ENCODE results near the gene HAUS1.
"Not testable (repeated sequence)": the region's sequence is repeated elsewhere in the genome, so short reads cannot be mapped to it uniquely, and the experiment has no call there.

Gene HAUS1

DNA sequence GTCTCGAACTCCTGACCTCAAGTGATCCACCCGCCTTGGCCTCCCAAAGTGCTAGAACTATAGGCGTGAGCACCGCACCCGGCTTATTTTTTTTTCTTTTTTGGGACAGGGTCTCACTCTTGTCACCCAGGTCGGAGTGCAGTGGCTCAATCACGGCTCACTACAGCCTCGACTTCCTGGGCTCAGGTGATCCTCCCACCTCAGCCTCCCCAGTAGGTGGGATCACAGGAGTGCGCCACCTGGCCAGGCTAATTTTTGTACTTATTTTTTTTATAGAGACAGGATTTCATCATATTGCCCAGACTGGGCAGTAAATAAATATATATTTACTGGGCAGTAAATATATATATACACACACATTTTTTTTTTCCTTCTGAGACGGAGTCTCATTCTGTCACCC is 8.7 kb upstream of the HAUS1 start:
- DNase-seq, result no peak

DNA sequence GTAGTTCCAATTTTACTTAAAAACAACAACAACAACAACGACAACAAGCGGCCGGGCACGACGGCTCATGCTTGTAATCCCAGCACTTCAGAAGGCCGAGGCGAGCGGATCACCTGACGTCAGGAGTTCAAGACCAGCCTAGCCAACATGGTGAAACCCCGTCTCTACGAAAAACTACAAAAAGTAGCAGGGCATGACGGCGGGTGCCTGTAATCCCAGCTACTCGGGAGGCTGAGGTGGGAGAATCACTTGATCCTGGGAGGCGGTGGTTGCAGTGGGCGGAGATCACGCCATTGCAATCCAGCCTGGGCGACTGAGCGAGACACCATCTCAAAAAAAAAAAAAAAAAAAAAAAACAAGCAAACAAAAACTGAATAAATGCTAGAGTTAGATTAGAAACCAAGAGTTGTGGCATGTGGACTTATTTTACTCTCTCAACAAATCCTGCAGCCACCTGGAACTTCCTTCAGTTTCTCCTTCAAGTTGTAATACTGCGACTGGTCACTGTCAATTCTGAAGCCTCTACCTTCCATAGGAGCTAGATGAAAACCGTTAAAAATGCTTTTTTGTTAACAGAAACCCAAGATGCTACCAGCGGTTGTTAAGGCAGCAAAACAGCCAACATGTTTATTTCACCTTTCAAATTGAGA is 7.4 kb upstream of the HAUS1 start:
- DNase-seq, result no peak

DNA sequence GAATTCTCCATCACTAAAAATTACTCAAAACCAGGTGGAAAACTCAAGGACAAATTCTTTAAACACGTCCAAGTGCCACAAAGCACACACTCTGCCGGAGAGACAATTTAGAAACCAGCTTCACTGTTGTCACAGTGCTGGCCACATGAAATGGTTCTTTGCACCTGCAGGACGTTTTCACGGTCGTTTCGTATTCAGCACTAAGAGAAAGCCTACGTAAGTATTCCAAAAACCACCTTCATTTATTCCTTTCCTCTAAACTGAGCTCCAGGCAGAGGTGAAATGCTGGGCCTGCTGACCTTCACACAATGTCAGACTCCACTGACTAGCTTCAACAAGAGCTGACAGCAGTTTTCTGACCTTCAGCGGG is 6.8 kb upstream of the HAUS1 start:
- DNase-seq, result no peak

DNA sequence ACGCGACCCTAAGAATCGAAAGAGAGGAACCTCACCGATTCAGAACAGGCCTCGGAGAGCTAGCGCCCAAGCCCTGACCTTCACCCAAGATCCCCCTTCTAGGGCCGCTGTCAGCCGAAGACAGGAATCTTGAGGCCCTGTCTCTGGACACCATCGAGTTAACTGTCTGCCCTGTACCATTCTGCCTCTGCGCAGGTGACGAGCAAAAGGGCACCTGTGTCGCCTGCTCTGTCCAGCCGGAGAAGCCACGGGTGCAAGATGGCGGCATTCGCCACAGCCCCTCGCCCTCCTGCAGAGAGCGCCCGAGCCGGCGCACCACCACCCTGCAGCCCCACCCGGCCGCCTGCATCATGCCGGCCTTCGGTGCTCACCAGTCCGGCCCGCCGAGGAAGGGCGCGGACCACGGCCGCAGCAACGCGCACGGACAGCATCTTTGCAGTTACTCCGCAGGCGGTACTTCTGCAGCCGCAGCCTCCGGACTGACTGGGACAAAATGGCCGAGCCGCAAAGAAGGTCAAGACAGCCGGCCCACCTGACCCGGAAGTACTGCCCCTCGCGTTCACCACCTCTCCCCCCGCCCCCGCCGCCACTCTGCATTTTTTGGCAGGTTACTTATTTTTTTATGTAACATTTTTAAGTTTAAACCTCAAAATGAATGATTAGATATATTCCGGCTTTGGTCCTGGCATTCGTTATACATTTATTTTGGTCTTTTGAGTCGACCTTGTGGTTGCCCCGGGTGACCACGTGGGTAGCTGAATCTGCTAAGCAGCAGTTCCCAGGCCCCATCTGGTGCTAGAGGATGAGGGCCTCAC is 6.2 kb upstream of the HAUS1 start, which contains the start of gene ATP5F1A:
Gene ATP5F1A, minus strand, starts transcription at position 496 of the 815 bp plus-strand sequence. Its CDS starts 65 bp downstream, at position 431.
- peak; percentile 89 for DNase-seq

DNA sequence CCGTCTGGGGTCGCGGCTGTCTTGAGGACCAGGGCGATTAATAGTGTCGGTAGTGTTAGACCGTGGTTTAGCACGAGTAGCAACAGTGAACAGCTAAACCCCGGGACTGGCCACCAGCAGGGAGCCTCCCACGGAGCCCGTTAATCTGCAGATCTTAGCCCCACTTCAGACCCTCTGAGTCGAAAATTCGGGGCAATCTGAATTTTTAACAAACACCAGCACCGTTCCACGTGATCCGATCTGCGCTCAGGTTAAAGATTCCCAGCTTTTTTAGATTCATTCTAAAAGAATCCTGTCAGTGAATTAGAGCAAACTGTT is 5.6 kb upstream of the HAUS1 start:
- no peak for DNase-seq

DNA sequence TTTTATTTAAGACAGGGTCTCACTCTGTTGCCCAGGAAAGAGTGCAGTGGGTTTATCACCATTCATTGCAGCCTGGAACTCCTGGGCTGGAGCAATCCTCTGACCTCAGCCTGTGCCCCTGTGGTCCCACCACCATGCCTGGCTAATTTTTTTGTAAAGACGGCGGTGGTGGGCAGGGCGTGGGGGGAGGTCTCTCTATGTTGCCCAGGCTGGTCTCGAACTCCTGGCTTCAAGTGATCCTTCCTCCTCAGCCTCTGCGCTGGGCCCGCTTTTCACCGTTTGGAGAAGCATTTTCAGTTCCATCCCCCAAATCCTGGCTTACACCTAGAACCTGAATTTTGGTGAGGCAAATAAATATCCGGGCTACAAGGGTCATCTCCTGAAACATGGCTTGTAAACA is 4.7 kb upstream of the HAUS1 start:
- DNase-seq, result no peak

DNA sequence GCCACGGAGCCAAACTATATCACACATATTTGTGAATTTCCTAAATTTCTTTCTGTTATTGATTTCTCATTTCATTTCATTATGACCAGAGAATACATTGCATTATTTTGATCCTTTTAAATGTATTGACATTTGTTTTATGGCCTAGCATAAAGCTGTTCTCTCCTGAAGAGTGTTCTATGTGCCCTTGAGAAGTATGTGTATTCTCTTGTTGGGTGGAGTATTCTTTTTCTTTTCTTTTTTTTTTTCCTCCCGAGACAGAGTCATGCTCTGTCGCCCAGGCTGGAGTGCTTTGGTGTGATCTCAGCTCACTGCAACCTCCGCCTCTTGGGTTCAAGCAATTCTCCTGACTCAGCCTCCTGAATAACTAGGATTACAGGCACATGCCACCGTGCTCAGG is 5.2 kb downstream of the HAUS1 start:
- no peak for DNase-seq

DNA sequence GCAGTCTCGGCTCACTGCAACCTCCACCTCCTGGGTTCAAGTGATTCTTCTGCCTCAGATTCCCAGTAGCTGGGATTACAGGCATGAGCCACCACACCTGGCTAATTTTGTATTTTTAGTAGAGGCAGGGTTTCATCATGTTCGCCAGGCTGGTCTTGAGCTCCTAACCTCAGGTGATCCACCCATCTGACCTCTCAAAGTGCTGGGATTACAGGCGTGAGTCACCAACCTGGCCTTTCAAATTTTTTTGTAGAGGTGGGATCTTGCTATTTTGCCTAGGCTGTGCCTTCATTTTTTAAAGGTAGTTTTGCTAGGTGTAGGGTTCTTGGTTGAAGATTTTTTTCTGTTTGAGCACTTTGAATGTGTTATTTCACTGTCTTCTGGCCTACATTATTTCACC is 6.2 kb downstream of the HAUS1 start:
- DNase-seq, result no peak

DNA sequence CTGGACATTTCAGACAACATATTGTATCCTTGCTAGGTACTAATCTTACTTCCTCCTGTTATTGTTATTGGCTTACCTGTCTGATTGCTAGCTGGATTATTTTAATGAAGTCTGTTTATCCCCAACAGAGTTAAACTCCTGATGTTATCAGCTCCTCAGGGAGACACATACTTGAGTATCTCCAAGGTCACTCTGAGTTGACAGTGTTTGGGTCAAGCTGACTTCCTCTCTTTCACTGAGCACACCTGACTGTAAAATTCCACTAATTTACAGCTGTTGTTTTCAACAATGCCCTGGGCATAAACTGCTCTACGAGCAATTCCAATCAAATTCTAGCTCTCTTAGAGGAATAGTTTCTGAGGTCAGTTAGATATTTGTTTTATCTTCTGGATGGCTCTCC is 9.6 kb downstream of the HAUS1 start:
- DNase-seq, result no peak

DNA sequence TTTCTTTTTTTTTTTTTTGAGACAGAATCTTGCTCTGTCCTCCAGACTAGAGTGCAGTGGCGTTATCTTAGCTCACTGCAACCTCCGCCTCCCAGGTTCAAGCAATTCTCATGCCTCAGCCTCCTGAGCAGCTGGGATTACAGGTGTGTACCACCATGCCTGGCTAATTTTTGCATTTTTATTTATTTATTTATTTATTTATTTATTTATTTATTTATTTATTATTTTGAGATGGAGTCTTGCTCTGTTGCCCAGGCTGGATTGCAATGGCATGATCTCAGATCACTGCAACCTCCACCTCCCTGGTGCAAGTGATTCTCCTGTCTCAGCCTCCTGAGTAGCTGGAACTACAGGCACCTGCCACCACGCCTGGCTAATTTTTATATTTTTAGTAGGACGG is 22.4 kb downstream of the HAUS1 start:
- not testable (repeated sequence) for DNase-seq

DNA sequence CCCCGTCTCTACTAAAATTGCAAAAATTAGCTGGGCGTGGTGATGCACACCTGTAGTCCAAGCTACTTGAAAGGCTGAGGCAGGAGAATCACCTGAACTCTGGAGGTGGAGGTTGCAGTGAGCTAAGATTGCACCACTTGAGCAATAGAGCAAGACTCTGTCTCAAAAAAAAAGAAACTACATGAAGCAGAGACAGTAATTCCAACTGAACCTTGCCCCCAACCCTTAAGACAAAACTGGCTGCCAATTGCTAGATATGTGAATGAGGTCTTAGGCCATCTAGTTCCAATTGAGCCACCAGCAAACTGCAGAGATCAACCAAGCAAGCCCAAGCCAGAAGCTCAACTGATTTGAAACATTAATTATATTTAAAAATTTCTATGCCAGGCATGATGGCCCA is 25.9 kb downstream of the HAUS1 start:
- no peak for DNase-seq

DNA sequence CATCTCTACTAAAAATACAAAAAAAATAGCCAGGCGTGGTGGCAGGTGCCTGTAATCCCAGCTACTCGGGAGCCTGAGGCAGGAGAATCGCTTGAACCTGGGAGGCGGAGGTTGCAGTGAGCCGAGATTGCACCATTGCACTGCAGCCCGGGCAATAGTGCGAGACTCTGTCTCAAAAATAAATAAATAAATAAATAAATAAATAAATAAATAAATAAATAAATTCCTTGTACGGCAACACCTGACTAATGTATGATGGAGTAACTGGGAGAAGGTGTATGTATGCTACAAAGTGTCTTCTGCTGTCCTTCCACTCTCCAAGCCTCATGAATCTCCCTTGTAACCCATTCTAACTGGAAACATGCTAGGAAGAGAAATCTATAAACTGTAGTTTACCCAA is 26.4 kb downstream of the HAUS1 start:
- not testable (repeated sequence) for DNase-seq

DNA sequence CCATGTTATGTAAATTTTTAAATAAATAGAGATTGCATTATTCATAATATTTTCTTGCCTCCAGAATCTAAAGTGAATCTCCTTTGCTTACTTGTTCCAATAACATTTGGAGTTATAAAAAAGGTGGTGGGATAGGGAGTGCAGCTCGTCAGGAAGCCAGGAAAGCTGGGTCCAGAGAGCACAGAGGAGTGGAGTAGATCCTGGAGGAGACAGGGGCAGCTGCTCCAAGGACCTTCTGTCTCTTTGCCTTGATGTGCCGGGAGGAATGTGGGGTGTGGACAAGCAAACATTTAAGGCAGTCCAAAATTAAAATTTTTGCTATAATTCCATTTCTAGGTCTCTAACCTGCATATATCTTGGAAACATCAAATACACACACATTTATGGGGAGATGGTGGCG is 29.3 kb downstream of the HAUS1 start:
- no peak for DNase-seq

DNA sequence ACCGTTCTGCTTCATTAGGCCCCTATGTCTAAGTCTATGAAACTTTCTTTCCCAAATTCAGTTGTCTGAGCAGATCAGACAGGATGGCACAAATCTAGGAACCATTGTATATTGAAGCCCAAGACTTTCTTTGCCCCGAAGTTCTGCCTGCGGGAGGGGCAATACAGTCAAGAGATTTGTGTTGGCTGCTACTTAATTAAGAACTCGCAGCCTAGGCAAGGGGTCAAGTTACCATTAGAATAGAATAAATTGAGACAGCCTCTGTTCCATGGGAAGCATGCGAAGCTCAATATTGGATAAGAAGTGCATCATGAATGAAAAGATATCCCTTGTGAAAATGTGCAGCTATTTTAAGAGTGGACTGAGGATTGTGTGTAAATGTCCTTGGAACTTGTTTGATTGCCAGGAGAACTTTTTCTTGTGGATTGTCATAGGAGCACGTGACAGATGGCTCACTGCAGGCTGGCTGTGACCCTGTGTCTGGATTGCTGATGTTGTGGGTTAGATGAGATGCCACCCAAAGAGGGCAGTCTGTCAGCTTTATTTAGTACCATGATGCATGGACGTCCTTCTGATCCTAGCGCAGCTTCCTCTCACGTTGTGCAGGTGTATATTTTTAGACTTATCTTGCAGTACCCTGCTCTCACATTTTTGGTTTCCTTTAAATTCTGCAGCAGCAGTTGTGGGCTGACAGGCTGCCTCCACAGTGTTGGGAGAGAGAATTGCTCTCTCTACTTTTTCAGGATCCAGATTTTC is 30.9 kb downstream of the HAUS1 start:
- DNase-seq, result no peak

DNA sequence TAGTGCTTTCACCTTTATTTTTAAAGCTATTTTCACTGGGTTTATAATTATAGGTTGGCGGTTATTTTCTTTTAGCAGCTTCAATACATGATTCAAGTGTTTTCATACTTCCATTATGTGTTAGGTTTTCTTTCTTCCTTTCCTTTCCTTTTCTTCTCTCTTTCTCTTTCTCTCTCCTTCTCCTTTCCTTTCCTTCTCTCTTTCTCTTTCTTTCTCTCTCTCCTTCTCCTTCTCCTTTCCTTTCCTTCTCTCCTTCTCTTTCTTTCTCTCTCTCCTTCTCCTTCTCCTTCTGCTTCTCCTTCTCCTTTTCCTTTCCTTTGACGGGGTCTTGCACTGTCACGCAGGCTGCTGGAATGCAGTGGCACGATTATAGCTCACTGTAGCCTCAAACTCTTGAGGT is 36.0 kb downstream of the HAUS1 start:
- no peak for DNase-seq

DNA sequence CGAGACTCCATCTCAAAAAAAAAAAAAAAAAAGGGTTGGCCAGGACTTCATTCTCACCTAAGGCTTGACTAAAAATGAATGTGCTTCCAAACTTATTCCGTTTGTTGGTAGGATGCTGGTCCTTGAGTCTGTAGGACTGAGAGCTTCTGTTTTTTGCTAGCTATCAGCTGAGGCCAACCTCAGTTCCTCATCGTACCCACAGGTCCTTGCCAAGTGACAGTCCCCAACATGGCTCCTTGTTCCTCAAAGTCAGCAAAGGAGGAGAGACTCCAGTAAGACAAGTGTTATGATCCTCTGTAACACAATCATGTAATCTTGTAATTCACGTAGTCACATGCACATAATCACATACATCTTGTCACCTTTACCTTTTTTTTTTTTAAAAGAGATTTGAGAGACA is 37.0 kb downstream of the HAUS1 start:
- DNase-seq, result no peak

DNA sequence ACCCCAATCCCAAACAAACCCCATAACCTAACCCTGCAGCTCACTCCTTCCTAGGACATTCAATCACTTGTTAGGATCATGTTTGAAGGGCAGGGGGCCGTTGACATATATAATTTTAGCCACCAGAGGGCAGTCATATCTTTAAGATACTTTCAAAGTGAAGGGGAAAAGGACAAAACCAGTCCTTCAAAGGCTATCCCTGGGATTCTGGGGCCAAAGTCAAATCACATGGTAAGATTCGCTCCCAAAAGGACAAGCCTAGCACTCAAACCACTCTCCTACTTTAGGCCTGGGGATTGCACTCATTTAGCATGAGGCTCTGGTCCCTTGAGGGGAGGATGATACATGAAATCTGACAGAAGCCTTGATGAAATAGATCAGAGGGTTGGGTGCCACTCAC is 44.6 kb downstream of the HAUS1 start:
- DNase-seq, result peak; percentile 58

DNA sequence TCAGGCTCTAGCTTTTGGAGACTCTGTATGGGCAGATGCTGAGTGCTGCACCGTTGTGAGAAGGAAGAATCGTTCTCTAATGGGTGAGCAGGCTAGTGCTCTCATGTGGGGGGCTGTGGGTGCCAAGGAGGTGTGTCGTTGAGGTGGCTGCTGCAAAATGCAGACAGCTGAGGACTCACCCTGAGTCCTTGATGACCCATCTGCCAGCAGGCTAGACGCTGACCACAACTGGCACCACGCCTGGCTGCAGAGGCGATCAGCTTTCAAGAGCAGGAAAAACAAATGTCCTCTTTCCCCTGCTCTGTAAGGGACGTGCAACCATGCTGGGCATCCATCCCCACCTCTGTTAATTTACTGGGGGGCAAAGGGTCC is 48.2 kb downstream of the HAUS1 start:
- DNase-seq, result no peak

DNA sequence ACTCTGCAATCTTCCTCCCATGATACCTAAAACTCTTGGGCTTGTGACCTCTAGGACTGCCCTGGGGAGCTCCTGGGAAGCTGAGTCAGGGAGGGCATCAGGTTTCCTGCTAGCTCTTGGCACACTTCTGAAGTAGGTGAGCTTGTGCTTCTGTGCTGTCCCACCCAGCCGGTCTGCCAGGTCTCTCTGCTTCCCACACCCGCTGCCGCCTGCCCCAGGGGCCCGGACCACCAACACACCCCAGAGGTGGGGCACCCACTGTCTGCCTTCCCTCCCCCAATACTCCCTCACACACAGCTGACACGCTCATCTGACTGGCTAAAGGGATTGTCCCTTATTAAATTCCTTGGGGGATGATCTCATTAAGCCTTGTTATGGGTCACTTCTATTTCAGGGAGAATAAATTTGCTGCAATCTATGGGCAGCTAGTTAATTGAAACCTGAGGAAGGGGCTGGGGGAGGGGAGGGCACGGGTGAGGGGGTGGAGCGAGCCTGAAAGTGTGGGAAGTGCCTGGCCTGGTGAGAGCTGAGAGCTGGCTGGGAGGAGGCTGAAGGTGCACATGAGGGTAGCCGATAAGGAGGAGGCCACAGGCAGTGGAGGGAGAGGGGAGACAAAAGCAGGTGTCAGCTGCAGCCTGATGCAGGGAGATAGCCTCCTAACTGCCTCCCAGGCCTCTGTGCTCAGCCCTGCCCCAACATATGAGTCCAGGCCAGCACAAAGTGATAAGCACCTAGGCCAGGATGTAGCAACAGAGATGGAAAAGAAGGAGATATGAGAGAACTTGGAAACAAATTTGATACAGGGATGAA is 48.8 kb downstream of the HAUS1 start:
- DNase-seq, result no peak

DNA sequence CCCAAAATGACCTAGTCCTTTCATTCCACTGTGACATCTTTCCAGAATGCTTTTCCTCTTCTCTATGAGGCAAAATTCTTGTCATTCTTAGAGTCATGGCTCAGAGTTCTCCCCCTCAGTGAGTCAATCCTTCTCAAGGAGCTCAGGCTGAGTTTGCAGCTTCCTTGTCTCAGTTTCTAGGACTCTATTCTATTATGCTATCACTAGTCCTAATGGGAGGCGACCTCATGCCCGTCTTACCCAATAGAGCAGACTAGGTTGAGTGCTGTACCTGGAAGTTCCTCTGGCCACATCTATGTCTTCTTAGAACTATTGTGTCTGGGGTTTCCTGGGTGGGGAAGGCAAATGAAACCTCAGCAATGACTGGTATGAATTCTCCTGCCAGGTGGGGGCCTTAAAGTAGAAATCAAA is 51.5 kb downstream of the HAUS1 start:
- no peak for DNase-seq

DNA sequence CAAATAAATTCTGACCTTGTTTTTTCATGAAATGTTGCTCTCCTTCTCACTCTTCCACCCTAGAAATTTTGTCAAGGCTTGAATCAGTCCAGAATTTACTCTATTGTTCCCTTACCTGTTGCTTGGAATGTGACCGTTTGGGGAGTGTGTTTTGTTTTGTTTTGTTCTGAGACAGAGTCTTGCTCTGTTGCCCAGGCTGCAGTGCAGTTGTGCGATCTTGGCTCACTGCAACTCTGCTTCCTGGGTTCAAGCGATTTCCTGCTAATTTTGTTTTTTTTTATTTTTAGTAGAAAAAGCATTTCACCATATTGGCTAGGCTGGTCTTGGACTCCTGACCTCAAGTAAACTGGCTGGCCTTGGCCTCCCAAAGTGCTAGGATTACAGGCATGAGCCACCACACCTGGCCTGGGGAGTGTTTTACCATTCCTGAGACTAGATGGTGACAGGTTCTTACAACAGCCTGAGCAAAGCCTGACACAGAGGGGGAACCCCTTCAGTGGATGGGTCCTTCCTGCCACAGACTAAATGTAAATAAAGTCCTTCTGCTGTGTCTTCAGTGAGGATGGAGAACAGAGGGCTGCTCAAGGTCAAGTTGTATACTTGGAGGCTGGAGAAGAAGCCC is 52.0 kb downstream of the HAUS1 start:
- DNase-seq, result no peak

DNA sequence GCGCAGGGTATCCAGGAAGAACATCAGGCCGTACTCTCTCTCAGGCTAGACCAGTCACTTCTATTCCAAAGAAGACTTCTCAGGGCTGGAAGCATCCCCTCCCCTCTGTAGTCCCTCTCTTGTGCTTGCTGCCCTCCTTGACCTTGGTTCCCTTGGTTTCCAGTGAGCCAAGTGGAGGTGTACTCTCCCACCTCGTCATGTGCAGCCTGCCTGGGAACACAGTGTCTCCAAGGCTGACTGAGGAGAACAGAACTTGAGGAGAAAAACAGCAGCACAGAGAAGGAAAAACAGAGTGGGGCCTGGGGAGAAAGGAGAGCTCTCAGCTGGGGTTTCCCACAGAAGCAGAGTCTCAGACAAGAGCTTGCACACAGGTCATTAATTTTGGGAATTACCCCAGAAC is 52.7 kb downstream of the HAUS1 start:
- no peak for DNase-seq

DNA sequence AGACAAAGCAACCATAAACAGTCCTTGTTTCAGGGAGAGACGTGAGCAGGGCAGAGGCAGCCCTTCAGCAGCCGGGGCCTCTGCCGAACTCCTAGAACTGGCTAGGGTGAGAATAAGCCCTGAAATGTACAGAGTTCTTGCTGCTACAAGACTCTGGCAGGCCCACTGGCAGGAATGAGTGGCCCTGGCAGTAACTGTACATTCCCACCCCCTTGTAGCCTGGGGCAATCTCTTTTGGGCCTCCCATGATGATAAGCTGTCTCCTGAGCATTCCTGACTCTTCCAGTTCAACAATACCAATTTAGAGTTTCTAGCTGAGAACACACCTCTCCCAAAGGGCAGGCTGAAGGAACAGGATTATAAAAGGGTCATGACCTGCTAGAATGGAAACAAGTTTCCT is 54.3 kb downstream of the HAUS1 start:
- DNase-seq, result no peak
